ENCODE measurements around the gene TAX1BP3. TPM values are rescaled to one million over a fixed set of nuclear protein-coding genes. Genes with fewer than 3 reads are reported as not detected.

TAX1BP3 gene
- polyA plus RNA-seq, 1 of the 3 experiments (the other 2 are of a cell fraction), result 192 TPM

- WGBS (ENCODE audit: low lambda C conversion rate), result 91% methylated on average over 4 of the region's 4 CpGs
- Histone ChIP-seq H3K27ac (ENCODE audit: low read depth in 2 of 2, low read length in 1 of 2) (no peak overlapping the region), H3K4me3 (ENCODE audit: low read depth in 2 of 2, low read length in 1 of 2) (no peak overlapping the region), H3K9me2 (no peaks in the 10 kb centered on the region), H3K4me2 (no peak overlapping the region), H3K4me1 (ENCODE audit: control insufficient read depth in 1 of 2, insufficient read depth in 2 of 2, low read depth in 1 of 2, low read length in 1 of 2) (no peaks in the 10 kb centered on the region; a peak in 1 of 4 replicates), H3K9me3 (no peaks in the 10 kb centered on the region), H3K27me3 (ENCODE audit: insufficient read depth) (no peaks in the 10 kb centered on the region), H2AFZ (ENCODE audit: low read depth) (no peak overlapping the region), H3K79me2 (ENCODE audit: insufficient read depth) (no peaks in the 10 kb centered on the region), H3F3A (replicated peaks; ENCODE audit: insufficient read depth) (no peaks in the 10 kb centered on the region), H4K20me1 (ENCODE audit: insufficient read depth) (no peaks in the 10 kb centered on the region), H3K9ac (no peak overlapping the region), H3K36me3 (replicated peaks in 1 of 2; ENCODE audit: control insufficient read depth in 1 of 2, insufficient read depth in 2 of 2, low read length in 1 of 2) (no peaks in the 10 kb centered on the region)
- no peak for DNase-seq
- ChIA-PET CTCF (no interaction called here), POLR2A (no interaction called here)
- TF ChIP-seq RCOR1 (IDR thresholded peaks at IDR 0.05; ENCODE audit: low read length) (no peak), POLR2AphosphoS5 (IDR thresholded peaks at IDR 0.05; ENCODE audit: low read depth, low read length) (no peak), ZBTB33 (IDR thresholded peaks at IDR 0.05; ENCODE audit: borderline replicate concordance, low read depth) (no peak), JUND (IDR thresholded peaks at IDR 0.05) (no peak), YY1 (IDR thresholded peaks at IDR 0.05; ENCODE audit: low read depth) (no peak), EP300 (IDR thresholded peaks at IDR 0.05; ENCODE audit: borderline replicate concordance in 1 of 2, low read depth in 1 of 2, low read length in 1 of 2) (no peak), ELF1 (IDR thresholded peaks at IDR 0.05) (no peak), MEF2A (IDR thresholded peaks at IDR 0.05; ENCODE audit: borderline replicate concordance, low read depth) (no peak), NRF1 (IDR thresholded peaks at IDR 0.05; ENCODE audit: low read depth, low read length) (no peak), SMC3 (IDR thresholded peaks at IDR 0.05; ENCODE audit: low read depth, low read length) (no peak), FOXJ3 (CRISPR knock-in tag; IDR thresholded peaks at IDR 0.05) (no peak), TCF12 (IDR thresholded peaks at IDR 0.05) (no peak)
- TF ChIP-seq, protein P1, sequence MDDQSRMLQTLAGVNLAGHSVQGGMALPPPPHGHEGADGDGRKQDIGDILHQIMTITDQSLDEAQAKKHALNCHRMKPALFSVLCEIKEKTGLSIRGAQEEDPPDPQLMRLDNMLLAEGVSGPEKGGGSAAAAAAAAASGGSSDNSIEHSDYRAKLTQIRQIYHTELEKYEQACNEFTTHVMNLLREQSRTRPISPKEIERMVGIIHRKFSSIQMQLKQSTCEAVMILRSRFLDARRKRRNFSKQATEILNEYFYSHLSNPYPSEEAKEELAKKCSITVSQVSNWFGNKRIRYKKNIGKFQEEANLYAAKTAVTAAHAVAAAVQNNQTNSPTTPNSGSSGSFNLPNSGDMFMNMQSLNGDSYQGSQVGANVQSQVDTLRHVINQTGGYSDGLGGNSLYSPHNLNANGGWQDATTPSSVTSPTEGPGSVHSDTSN (IDR thresholded peaks at IDR 0.05), result no peak
- TF ChIP-seq, protein P2, sequence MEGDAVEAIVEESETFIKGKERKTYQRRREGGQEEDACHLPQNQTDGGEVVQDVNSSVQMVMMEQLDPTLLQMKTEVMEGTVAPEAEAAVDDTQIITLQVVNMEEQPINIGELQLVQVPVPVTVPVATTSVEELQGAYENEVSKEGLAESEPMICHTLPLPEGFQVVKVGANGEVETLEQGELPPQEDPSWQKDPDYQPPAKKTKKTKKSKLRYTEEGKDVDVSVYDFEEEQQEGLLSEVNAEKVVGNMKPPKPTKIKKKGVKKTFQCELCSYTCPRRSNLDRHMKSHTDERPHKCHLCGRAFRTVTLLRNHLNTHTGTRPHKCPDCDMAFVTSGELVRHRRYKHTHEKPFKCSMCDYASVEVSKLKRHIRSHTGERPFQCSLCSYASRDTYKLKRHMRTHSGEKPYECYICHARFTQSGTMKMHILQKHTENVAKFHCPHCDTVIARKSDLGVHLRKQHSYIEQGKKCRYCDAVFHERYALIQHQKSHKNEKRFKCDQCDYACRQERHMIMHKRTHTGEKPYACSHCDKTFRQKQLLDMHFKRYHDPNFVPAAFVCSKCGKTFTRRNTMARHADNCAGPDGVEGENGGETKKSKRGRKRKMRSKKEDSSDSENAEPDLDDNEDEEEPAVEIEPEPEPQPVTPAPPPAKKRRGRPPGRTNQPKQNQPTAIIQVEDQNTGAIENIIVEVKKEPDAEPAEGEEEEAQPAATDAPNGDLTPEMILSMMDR (IDR thresholded peaks at IDR 0.05), result no peak
These were observed 24.5 kb downstream of the TAX1BP3 start for GRCh38 chr17:3643889-3644349.
